Neural cell (in vitro differentiated cells): Measurements from ENCODE around the gene MCM9.

Experiments used
- EZH2 ChIP-seq: fragments of 200-600, 300-800 bp; shearing (Covaris generic), sonication (generic); IDR thresholded peaks from 2 replicates; pipeline ENCODE4 v1.6.1; 2014; ENCODE audit warnings: antibody characterized with exemption, low read length, borderline replicate concordance, mild to moderate bottlenecking; ENCODE audit not compliant: insufficient read depth, poor library complexity, severe bottlenecking
- RAD21 ChIP-seq: fragments of 450-650 bp; conservative IDR thresholded peaks from 2 replicates; pipeline ENCODE4 v1.6.1; 2014; ENCODE audit warnings: antibody characterized with exemption, mild to moderate bottlenecking, moderate library complexity
- TAF1 ChIP-seq: IDR thresholded peaks from 2 replicates; pipeline ENCODE4 v1.6.1; 2012; ENCODE audit warnings: low read depth
- TF ChIP-seq, protein P1 (sequence below): fragments of 450-650 bp; IDR thresholded peaks from 2 replicates; pipeline ENCODE4 v1.5.1; 2014; ENCODE audit warnings: antibody characterized with exemption, mild to moderate bottlenecking, moderate library complexity; ENCODE audit not compliant: poor library complexity, severe bottlenecking
- TF ChIP-seq, protein P2 (sequence below): IDR thresholded peaks from 2 replicates; pipeline ENCODE4 v1.6.1; 2012; ENCODE audit warnings: borderline replicate concordance

GRCh38 chr6:118776607-118777549 is 158.1 kb downstream of the MCM9 start:
- TF ChIP-seq, protein P1, sequence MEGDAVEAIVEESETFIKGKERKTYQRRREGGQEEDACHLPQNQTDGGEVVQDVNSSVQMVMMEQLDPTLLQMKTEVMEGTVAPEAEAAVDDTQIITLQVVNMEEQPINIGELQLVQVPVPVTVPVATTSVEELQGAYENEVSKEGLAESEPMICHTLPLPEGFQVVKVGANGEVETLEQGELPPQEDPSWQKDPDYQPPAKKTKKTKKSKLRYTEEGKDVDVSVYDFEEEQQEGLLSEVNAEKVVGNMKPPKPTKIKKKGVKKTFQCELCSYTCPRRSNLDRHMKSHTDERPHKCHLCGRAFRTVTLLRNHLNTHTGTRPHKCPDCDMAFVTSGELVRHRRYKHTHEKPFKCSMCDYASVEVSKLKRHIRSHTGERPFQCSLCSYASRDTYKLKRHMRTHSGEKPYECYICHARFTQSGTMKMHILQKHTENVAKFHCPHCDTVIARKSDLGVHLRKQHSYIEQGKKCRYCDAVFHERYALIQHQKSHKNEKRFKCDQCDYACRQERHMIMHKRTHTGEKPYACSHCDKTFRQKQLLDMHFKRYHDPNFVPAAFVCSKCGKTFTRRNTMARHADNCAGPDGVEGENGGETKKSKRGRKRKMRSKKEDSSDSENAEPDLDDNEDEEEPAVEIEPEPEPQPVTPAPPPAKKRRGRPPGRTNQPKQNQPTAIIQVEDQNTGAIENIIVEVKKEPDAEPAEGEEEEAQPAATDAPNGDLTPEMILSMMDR, result peak; percentile 76
- TF ChIP-seq EZH2 (no peak), RAD21 (peak; percentile 70), TAF1 (no peak)
- TF ChIP-seq, protein P2, sequence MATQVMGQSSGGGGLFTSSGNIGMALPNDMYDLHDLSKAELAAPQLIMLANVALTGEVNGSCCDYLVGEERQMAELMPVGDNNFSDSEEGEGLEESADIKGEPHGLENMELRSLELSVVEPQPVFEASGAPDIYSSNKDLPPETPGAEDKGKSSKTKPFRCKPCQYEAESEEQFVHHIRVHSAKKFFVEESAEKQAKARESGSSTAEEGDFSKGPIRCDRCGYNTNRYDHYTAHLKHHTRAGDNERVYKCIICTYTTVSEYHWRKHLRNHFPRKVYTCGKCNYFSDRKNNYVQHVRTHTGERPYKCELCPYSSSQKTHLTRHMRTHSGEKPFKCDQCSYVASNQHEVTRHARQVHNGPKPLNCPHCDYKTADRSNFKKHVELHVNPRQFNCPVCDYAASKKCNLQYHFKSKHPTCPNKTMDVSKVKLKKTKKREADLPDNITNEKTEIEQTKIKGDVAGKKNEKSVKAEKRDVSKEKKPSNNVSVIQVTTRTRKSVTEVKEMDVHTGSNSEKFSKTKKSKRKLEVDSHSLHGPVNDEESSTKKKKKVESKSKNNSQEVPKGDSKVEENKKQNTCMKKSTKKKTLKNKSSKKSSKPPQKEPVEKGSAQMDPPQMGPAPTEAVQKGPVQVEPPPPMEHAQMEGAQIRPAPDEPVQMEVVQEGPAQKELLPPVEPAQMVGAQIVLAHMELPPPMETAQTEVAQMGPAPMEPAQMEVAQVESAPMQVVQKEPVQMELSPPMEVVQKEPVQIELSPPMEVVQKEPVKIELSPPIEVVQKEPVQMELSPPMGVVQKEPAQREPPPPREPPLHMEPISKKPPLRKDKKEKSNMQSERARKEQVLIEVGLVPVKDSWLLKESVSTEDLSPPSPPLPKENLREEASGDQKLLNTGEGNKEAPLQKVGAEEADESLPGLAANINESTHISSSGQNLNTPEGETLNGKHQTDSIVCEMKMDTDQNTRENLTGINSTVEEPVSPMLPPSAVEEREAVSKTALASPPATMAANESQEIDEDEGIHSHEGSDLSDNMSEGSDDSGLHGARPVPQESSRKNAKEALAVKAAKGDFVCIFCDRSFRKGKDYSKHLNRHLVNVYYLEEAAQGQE, result no peak
